ENCODE measurements around the gene C11orf52.

C11orf52 gene

DNA sequence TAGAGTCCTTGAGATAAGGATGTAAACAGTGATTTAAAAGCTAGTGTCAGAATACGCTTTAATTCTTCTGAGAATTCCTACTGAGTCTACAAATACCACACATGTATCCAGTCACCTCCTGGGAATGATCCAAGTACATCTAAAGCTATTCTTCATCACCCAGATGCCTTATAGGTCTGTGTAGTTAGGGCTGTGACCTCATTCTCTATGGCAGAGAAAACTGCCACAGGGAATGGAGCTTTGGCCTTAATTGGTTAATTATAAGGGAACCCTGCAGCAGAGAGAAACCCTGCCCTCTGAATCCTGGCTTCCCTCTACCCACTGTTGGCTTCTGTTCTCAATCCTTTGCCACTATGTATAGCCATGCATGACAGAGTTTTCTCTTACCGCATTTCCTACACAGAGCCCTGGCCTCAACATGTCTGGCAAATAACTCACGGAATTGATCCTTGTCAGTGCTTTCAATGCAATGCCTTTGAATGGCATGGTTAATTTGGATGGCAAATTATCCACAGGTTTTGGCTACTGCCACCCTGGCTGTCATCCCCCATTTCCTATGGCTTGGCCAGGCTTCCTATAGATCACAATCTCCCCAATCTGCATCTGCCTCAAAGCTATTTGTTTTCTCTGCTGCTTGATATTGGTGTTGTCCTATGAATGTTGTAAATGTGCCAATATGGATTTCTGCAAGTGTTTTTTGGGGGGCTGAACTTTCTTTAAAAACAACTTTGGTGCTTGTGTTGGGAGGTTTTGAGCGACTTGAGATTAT is 21.3 kb downstream of the C11orf52 start:
- no peak for DNase-seq

DNA sequence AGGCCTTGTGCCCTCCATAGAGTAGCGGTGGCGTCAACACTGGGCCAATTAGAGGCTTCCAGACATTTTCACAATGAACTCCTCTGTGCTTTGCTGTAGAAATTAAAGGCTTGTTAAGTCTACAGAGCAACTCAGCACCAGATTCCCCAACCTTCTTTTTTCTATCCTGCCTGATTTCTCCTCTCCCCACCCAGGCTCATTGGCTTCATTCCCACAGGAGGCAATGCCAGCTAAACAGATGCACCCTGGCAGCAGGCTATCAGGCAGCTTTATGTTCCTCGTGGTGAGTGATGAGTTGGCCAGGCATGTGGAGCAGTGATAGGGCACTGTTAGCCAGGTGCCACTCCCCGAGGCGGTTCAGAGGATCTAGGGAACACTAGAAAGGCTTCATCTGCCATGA is 23.2 kb downstream of the C11orf52 start:
- no peak for DNase-seq

DNA sequence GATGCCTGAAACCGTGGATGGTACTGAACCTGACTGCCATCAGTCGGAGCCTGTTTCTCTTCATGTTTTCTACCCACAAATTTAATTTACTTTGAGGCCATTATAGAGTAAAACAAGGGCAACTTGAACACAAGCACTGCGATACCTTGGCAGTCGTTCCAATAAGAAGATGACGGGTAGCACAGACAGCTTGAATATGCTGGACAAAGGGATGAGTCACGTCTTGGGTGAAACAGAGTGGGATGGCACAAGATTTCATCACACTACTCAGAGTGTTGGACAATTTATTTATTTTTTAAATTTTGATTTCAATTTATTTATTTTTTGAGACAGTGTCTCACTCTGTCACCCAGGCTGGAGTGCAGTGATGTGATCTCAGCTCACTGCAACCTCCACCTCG is 24.1 kb downstream of the C11orf52 start:
- DNase-seq, result no peak

DNA sequence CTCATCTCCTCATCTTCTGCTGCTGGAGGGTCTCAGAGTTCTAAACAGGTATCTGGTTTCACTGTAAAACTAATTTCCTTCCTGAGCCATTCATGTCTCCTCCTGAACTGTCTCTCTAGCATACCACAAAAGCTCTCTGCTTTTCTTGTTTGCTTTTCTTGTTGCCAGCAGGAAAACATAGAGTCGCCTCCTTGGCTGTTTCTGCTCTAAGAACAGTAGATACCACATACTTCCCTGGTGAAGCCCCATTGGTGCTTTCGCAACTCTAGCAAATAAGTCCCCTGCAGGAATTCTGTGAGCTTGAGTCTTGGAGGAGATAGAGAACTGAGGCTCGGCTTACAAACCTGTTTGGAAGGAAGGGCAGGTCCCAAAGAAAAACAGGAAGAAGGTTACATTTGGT is 25.4 kb downstream of the C11orf52 start:
- DNase-seq, result no peak

DNA sequence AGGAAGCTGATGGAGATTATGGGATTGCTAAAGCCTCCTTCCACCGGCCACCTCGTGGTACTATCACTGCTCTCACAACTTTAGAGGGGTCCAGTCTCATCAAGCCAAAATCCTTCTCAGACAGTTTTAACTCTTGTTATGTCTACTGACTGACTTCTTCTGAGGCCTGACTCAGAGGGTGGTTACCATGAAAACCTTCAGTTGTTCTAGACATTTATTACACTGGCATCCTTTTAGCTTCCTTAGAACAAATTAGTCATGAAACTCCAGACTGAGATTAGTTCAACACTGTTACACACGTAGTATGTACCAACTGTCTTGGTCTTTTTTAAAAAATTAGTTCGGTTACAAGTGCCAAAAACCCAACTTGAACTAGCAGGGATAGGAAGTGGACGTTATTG is 25.9 kb downstream of the C11orf52 start:
- DNase-seq, result no peak

DNA sequence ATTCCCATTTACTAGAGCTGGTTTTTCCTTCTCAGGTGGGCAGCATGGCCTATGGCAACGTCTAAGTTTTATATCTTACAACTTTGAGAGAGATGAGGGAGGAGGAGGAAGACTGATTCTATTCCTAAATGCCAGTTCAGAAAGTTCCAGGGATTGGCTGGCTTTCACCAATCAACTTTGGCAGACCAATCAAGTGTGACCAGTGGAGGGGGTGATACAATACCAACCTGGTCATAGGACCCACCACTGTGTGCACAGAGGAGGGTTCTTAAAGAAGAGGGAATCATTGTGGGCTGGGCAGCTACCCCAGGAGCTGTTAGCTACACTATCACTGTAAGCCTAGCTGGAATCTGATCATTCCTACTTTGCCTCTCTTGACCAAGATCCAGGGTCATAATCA is 26.5 kb downstream of the C11orf52 start:
- DNase-seq, result no peak

DNA sequence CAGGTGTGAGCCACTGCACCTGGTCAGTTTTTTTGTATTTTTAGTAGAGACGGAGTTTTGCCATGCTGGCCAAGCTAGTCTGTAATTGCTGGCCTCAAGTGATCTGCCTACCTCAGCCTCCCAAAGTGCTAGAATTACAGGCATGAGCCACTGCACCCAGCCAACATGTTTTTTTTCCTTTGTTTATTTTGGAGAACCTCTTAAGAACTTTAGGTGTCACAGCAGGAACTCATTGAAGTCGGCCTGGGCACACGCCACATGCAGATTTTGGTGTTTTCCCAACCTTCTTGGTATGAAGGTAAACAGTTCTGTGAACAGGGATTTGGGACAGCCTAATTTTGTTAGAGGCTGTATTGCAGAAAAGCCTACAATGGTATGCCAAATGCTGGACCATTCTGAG is 27.8 kb downstream of the C11orf52 start:
- DNase-seq, result no peak

DNA sequence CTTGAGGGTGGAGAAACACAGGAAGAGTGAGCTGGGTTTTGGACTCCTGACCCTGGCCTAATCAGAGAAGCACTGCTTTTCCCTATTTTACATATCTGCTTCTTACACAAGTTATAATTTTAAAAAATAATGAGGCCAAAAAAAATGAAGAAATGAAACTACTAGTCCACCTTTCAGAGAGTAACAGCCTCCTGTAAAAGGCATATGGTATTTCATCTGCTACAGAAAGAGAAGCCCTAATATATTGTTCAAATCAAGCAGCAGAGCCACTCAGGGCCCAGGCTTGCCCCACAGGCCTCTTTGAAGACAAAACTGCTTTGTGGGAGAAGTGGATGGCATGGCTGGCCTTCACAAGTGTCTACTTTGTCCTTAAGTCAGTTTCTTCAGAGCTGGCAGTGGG is 28.4 kb downstream of the C11orf52 start:
- DNase-seq, result no peak

DNA sequence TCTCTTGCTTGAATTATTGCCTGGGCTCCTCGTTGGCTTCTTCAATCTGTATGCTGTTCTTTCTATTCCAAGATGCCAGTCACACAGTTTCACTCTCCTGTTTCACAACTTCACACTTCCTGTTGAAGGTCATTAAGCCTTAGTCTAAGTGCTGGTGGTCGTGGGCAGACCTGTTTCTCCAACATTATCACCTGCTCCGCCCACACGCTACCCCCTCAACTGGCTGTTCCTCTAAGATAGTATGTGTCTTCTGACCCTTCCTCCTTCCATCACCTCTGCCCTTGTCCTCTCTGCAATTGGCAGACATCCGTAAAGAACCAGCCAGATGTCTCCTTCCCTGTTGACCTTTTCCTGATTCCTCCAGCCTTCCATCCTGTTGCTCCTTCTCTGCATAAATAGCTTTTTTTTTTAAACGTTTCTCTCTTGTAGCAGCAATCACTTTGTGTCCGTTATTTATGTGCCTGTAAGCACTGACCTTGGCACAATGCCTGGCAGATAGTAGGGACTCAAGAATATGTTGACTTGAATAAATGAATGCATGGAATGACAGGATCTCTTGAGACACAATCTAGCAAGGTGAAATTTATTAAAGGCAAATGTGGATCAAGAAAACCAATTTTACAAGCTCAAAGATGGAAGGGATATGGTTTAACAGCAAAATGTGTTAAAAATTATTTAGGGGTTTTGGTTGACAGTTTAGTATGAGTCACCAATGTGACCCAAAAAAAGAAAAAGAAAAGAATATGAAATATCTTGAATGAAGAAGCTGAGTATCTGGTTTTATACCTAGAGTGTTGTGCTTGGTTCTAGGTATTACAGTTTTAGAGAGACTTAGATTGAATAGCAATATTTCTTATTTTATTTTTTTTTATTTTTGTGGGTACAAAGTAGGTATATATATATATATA is 31.1 kb downstream of the C11orf52 start:
- no peak for DNase-seq

DNA sequence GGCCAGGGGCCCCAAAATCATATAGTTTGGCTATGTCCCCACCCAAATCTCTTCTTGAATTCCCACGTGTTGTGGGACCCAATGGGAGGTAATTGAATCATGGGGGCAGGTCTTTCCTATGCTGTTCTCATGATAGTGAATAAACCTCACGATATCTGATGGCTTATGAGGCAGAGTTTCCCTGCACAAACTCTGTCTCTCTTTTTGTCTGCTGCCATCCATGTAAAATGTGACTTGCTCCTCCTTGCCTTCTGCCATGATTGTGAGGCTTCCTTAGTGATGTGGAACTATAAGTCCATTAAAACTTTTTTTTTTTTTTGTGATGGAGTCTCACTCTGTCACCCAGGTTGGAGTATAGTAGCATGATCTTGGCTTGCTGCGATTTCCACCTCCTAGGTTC is 32.9 kb downstream of the C11orf52 start:
- DNase-seq, result no peak

DNA sequence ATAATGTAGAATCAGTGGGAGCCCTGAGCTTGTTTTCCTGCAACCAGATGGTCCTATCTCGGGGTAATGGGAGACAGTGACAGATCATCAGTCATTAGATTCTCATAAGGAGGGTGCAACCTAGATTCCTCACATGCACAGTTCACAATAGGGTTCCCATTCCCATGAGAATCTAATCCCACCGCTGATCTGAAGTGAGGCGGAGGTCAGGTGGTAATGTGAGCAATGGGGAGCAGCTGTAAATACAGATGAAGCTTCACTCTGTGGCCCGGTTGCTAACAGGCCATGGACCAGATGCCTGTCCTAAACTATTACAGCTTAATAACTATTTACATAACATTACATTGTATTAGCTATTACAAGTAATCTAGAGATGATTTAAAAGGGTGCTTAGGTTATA is 35.4 kb downstream of the C11orf52 start:
- DNase-seq, result no peak

DNA sequence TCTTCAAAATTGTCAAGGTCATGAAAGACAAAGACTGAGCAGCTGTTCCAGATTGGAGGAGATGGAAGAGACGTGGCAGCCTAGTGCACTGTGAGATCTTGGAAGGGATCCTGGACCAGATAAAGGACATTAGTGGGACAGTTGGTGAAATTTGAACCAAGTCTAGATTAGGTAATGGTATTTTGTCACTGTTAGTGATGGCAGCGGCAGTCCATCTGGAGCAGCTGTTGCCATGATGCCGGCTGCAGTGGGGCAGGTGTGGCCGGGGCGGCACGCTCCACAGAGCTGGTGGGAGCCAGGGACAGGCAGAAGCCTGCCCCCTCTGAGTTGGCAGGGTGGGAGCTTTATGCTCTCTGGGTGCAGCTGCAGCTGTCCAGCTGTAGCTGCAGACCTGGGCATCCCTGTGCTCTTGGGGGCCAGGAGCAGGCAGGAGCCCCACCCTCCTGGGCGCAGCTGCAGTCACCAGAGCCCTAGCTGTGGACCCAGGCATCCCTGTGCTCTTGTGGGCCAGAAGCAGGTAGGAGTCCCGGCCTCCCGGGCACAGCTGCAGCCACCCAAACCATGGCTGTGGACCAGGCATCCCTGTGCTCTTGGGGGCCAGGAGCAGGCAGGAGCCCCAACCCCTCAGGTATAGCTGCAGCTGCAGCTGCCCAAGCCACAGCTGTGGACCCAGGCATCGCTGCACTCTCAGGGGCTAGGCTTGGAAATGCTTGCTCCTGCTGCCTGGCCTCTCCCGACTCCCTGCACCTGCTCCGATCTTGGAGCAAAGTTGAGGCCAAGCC is 39.1 kb downstream of the C11orf52 start:
- no peak for DNase-seq

DNA sequence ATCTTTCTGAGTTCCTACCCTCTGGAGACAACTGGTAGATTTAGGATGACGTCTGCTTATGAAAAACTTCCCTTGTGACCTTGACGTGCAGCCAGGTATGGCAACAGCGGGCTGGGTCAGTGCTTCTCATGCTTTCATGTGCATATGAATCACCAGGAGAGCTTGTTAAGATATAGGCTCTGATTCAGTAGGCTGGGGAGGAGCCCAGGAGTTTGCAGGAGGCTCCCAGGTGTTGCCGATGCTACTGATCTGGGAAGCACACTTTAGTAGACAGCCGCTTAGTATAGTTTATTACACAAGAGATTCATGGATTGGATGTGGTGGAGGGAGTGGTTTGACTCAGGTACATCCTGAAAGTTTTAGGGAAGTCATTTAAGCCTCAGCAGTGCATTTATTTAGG is 42.2 kb downstream of the C11orf52 start:
- no peak for DNase-seq

DNA sequence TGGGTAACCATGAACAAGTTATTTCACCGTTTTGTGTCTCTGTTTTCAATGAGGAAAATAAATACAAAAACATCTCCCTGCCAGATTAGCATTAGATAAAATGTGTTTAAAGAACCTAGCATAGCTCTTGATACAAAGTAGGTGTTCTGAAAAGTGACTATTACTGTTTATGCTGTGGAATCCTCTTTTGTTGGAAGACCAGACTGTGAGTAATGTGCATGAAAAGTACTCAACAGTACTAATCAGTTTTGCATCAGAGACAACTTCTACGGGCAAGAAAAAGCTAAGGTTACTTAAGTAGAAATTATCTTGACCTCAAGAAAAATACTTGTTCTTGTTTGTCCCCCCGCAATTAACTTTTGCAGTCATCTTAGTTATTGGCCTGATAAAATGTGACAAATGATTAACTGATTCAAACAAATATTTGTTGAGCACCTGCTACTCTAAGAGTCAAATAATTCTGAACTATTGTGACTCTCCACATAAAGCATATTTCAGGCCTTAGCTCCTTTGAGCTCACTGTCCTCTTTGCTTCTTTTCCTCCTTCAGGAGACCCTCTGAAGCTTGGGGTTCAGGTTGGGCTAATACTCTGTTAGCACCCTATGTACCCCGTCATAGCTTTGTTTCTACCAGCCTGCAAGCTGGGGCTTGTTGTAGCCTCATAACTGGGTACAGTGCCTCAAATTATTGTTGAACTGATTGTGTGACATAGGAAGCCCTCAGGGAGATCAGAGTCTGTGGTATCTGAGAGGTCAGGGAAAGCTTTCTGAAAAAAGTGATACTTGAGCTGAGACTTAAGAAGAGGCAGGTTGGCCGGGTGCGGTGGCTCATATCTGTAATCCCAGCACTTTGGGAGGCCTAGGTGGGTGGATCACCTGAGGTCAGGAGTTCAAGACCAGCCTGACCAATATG is 42.9 kb downstream of the C11orf52 start:
- no peak for DNase-seq

DNA sequence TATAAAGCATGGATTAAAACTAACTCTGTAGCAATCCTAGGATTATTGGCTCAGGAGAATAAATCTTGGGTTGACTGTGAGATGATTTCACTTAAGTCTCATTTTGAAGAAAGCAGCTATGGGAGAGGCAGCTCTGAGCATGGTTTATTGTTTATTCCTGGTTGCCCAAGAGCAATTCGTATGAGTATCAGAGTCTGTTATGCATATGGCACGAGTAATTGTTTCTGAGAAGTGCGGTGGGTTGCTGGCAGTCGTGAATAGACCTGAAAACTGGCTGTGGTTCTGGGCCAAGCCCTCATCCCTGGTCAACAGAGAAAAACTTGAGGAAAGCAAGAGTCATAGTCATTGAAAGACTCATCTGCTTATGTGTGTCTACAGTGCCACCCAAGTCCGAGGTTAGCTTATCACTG is 45.2 kb downstream of the C11orf52 start:
- no peak for DNase-seq

DNA sequence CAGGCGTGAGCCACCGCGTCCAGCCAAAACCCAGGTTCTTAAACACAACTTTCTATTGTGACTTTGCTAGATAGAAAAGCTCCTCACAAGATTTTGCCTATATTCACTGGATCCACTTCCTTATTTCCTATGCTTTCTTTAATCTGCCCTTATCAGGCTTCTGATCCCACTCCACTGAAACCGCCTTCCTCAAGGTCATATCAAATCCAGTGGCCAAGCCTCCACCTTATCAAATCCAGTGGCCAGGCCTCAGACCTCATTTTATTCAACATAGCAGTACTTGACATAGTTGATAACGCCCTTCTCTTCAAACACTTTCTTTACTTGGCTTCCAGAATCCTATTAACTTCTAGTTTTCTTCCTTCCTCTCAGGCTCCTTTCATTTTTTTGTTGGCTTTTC is 48.0 kb downstream of the C11orf52 start:
- DNase-seq, result no peak

DNA sequence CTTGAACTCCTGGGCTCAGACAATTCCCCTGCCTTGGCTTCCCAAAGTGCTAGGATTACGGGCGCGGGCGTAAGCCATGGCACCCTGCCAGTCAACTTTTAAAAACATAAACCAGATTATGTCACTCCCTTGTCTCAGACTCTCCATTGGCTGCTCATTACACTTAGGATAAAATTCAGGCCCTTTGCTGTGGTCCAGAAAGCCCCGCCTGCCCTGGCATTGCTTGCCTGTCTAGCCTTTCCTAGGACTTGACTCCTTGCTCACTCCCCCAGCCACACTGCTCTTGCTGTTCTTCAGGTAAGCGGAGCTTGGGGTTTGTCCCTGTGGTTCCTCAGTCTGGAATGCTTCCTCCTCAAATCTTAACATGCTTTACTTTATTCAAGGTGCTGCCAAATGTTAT is 48.9 kb downstream of the C11orf52 start:
- no peak for DNase-seq

DNA sequence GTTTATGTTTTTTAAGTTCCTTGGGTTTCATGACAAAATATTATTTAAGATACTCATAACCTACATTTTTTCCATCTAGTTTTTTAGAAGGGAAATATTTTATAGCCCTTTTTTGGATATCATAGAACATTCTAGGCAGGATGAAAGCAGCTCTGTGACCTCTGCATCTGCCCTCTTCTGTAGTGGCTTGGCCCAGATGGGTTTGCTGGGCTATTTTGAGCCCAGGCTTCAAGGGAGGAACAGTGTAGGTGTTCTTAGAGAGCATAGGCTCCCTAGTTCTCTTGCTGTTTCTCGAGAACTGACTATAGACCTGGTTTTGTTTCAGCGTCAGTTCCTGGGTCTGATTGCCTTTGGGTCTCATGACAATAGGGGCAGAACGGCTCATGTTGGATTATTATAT is 50.6 kb downstream of the C11orf52 start:
- no peak for DNase-seq

DNA sequence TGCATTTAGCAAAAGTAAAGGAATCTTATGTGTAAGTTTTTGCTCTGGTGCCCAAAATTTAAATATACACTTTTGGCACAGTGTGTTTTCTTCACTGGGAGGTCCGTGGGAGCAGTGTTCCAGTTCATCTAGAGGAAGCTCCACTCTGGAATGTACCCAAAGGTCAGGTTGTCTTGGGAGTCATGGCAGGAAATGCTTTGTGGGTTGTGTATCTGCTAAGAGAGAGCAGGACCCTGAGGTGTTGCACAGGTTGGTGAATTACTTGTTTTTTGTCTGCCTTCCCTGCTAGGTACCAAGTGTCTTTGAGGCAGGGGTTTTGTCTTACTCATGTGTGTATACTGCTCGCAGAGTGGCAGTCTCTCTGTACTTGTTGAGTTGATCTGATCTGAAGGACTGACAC is 55.7 kb downstream of the C11orf52 start:
- no peak for DNase-seq

DNA sequence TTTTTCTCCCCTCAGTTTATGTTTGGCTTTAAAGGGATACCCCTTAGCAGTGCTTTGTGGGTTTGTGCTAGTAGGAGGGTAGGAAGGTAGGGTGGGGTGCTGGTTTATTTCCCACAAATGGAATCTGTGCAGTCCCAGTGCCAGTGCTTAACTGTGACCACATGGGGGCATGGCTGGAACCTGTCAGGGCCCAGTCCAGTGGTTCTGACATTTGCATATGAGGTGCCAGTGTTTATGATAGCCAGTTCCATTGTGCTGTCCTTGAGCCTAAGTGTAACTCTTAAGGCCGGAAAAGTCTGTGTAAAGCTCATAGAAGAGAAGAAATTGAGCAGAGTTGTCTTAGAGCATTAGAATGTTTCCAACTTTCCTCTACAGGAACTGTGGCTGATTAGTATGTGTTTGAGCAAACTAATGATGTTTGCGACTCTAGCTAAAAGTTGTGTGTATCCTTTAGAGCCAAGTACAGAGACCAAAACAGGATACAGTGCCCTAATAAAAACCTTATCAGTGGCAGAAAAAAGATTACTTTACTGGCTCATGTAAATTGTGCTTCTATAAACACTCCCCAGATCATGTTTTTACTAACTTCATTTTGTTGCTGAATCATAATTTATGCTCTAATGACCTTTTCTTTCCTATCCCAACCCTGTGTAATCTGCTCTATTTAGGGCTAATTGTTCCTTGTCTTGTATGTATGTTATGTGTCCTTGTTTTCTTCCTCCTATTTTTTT is 56.5 kb downstream of the C11orf52 start:
- DNase-seq, result no peak

DNA sequence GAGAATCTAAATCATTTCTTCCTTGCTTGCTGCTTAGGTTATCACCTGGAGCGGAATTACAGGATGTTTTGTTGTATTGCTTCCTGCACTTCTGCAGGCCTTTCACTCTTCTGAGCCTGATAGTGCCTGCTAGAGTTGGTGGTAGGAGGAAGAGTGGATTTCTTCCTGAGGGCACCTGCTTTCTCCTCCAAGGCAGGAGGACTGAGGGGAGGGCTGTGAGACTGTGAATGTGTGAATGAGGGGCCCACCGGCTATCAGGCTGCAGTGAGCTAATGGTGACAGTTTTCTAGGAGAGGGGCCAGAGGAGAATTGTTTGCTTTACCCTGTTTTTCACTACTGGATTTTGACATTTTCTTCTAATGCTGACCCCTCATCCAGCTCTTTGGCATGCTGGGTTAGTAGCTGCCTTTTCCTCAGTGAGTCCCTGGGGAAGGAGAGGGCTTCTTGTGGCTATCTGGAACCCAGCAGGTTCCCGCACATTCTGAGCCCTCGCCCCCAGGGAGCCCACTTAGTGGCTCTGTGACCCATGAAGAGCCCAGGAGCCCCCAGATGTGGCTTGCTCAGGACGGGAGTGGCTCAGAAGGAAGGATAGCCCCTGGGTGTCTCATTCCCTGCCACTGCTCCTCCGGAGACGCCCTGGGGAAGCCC is 57.5 kb downstream of the C11orf52 start:
- no peak for DNase-seq

Data from activated CD8-positive, alpha-beta memory T cell treated with anti-CD3 and anti-CD28 coated beads, Interleukin-2, amount 50 U/mL, for 4 hours (primary cell).